ENCODE data around the gene OR10A5.
"Not testable (repeated sequence)": the region's sequence is repeated elsewhere in the genome, so short reads cannot be mapped to it uniquely, and the experiment has no call there.

OR10A5 gene, protein sequence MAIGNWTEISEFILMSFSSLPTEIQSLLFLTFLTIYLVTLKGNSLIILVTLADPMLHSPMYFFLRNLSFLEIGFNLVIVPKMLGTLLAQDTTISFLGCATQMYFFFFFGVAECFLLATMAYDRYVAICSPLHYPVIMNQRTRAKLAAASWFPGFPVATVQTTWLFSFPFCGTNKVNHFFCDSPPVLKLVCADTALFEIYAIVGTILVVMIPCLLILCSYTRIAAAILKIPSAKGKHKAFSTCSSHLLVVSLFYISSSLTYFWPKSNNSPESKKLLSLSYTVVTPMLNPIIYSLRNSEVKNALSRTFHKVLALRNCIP

GRCh38 chr11:6845383-6845782 lies at the start of gene OR10A5:
TSS of gene OR10A5 (plus strand) at chr11:6845683. CDS start at chr11:6845683, 0 bp downstream.
- H3K27ac Mint-ChIP-seq = no peak within 1 kb of the TSS
- peaks cover 23% of the 10 kb centered on the region for H3K27me3 Mint-ChIP-seq
- H3K36me3 Mint-ChIP-seq = no peaks in the 10 kb centered on the region
- H3K4me3 Mint-ChIP-seq = no peak within 1 kb of the TSS
- H3K9me3 Mint-ChIP-seq = no peaks in the 10 kb centered on the region
- H3K4me1 Mint-ChIP-seq = no peaks in the 10 kb centered on the region

DNA sequence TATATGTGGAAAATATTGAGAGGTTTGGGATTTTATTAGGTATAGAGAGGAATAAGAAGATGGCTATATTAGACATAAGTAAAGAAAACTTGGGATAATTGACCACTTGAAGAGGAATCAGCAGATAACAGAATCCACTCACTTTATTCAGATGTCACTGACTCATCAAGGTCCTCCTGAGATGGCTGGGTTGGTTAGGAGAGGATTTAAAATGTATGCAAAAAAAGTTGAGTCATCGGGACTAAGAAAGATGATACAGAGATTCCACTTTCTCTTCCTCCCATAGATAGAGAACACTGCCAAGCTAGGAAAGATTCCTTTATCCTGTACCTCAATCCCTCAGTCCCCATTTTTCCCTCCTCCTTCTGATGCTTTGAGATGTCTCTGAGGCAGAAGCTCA lies 46.1 kb upstream of the OR10A5 start, which contains the start of gene OR6A2:
Gene OR6A2, minus strand, starts transcription at position 288 of the 400 bp plus-strand sequence. CDS start 3,981 bp downstream, outside the sequence.
- Mint-ChIP-seq H3K9me3 (peaks cover 16% of the 10 kb centered on the region), H3K4me3 (no peak within 1 kb of the TSS), H3K4me1 (no peaks in the 10 kb centered on the region), H3K36me3 (peaks cover 3% of the 10 kb centered on the region), H3K27me3 (peaks cover 5% of the 10 kb centered on the region), H3K27ac (no peak within 1 kb of the TSS)

DNA sequence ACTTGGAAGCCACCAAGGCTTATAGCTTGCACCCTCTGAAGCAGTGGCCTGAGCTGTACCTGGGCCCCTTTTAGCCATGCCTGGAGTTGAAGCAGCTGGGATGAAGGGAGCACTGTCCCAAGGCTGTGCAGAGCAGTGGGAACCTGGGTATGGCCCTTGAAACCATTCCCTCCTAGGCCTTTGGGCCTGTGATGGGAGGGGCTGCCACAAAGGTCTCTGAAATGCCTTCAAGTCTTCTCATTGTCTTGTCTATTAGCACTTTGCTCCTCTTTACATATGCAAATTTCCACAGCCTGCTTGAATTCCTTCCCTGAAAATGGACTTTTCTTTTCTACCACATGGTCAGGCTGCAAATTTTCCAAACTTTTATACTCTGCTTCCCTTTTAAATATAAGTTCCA lies 44.4 kb upstream of the OR10A5 start:
- not testable (repeated sequence) for H3K27me3 Mint-ChIP-seq, H3K36me3 Mint-ChIP-seq, H3K4me1 Mint-ChIP-seq, H3K4me3 Mint-ChIP-seq, H3K27ac Mint-ChIP-seq
- H3K9me3 Mint-ChIP-seq = peaks cover 16% of the 10 kb centered on the region

DNA sequence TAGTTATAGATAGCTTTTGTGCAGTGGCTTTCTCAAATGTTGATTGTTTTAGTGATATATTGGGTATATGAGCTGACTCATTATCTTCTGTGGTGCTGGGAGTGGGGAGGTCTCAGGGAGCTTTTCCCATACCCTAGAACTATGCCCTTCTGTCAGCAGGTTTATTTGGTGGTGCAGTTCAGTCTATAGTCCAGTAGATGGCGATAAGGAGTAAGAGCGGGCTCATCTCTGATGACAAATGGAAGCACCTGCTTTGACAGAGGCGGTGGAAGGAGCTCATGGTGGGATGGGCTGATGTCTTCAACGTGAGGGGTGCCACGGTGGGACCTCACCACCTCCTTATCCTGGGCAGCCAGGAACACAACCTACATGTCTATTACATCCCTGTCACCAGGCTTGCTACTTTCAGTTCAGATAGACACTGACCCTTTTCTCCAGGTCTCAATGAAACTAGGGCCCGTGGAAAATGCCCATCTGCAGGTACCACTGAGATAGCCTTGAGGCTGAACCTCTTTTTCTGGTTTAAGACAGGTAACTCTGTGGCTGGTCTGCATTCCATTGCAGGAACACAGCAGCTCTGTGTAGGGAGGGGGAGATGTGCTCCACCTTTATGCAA lies 33.0 kb upstream of the OR10A5 start:
- Mint-ChIP-seq H3K36me3 (no peaks in the 10 kb centered on the region), H3K4me1 (no peaks in the 10 kb centered on the region)

GRCh38 chr11:6813656-6814055 lies 31.8 kb upstream of the OR10A5 start:
- no peaks in the 10 kb centered on the region for H3K4me1 Mint-ChIP-seq
- H3K27ac Mint-ChIP-seq = no peak overlapping the region
- H3K36me3 Mint-ChIP-seq = no peaks in the 10 kb centered on the region
- peaks cover 25% of the 10 kb centered on the region for H3K27me3 Mint-ChIP-seq
- no peak overlapping the region for H3K4me3 Mint-ChIP-seq
- H3K9me3 Mint-ChIP-seq = no peaks in the 10 kb centered on the region

More for the DNA sequence above, 33.0 kb upstream of the OR10A5 start:
- H3K27ac Mint-ChIP-seq = no peak overlapping the region
- no peaks in the 10 kb centered on the region for H3K9me3 Mint-ChIP-seq
- peaks cover 28% of the 10 kb centered on the region for H3K27me3 Mint-ChIP-seq
- no peak overlapping the region for H3K4me3 Mint-ChIP-seq

- Mint-ChIP-seq H3K27ac (no peak overlapping the region), H3K4me3 (no peak overlapping the region), H3K9me3 (no peaks in the 10 kb centered on the region), H3K4me1 (no peaks in the 10 kb centered on the region), H3K36me3 (no peaks in the 10 kb centered on the region), H3K27me3 (peaks cover 17% of the 10 kb centered on the region)
These were observed 27.8 kb upstream of the OR10A5 start for GRCh38 chr11:6817694-6818093.

- H3K9me3 Mint-ChIP-seq = no peaks in the 10 kb centered on the region
- H3K4me1 Mint-ChIP-seq = no peaks in the 10 kb centered on the region
- no peaks in the 10 kb centered on the region for H3K36me3 Mint-ChIP-seq
- H3K4me3 Mint-ChIP-seq = no peak overlapping the region
- no peak overlapping the region for H3K27ac Mint-ChIP-seq
- peaks cover 15% of the 10 kb centered on the region for H3K27me3 Mint-ChIP-seq
These were observed 26.5 kb upstream of the OR10A5 start for GRCh38 chr11:6818967-6819366.

- Mint-ChIP-seq H3K36me3 (no peaks in the 10 kb centered on the region), H3K4me3 (no peak overlapping the region), H3K27ac (no peak overlapping the region), H3K27me3 (peaks cover 14% of the 10 kb centered on the region), H3K9me3 (no peaks in the 10 kb centered on the region), H3K4me1 (no peaks in the 10 kb centered on the region)
These were observed 21.2 kb upstream of the OR10A5 start for GRCh38 chr11:6824136-6824823.

DNA sequence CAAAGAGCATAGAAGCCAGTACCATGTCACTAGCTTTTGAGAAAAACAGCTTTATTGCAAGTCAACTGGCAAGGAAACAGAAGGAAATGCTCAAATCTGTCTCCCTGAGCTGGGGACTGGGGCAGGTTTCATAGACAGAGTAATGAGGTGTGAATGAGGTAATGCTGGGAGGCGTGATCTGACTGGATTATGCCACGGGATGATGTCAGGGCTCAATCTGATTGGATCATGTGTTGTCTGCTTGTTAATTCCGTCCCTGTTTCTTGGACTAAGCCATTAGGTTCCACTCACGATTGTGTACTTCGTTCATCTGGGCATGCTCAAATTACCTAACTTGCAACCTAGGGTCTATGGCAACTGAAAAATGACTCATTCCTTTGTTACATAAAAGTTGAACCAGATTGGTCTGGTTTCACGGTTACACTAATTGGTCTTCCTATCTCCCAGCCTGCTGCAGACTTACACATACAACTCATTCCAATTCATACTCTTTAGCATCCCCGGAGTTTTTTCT lies 20.2 kb upstream of the OR10A5 start:
- Mint-ChIP-seq H3K27ac (no peak overlapping the region), H3K4me1 (no peaks in the 10 kb centered on the region), H3K36me3 (no peaks in the 10 kb centered on the region), H3K4me3 (no peak overlapping the region), H3K9me3 (no peaks in the 10 kb centered on the region), H3K27me3 (peaks cover 9% of the 10 kb centered on the region)

DNA sequence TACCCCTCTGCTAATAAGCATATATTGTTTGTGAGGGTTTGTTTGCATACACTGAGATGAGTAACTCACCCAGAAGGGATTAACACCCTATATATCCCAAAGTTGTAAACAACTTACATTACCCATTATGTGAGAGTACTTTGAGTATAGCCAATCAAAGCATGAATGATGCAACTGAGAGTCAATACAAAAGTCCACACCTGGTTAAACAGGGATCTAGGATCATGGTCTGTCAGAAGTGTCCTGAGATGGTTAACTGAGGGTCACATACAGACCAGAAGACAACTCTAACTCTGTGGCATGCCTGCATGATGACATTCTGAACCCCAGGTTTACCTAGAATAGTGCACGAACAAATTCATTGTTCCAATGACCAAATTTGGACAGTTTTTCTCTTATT lies 17.4 kb upstream of the OR10A5 start:
- Mint-ChIP-seq H3K4me1 (no peaks in the 10 kb centered on the region), H3K27ac (no peak overlapping the region), H3K27me3 (peaks cover 5% of the 10 kb centered on the region), H3K36me3 (no peaks in the 10 kb centered on the region), H3K9me3 (no peaks in the 10 kb centered on the region), H3K4me3 (no peak overlapping the region)

DNA sequence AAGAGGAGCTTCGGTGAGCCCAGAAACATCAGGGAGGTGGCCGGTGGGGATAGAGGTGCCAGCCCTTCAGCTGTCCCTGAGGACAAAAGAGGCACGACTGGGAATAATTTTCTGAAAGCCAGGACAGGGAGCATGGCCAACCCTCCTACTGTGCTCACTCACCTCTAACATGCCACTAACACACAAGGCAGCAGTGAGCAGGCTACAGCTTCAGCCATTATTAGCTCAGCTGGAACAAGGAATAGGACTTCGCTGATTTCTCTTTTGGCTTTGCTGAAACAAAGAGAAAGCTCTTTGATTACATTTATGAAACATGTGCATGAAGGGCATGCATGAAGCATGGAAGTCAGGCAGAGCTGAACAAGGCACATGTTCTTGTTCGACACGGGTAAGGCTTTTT lies 12.1 kb upstream of the OR10A5 start:
- Mint-ChIP-seq H3K4me1 (no peaks in the 10 kb centered on the region), H3K27ac (no peak overlapping the region), H3K27me3 (peaks cover 6% of the 10 kb centered on the region), H3K4me3 (no peak overlapping the region), H3K9me3 (no peaks in the 10 kb centered on the region), H3K36me3 (no peaks in the 10 kb centered on the region)

DNA sequence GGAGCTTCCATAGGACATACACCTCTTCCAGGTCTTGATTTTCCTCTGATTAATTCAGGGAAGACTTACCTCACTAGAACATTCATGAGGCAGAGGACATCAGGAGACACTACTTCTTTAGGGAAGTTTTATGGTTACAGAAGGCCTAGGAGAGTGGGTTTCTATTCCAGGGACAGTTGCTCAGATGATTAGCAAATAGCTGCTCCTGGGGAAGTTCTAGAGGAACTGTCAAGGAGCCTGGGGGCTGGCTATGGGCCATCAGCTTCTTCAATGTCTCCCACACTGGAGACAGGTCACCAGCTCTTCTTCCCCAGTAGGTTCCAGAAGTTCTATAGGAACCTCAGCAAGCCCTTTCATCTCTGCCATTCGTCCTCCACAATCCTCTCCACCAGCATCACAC lies 11.5 kb upstream of the OR10A5 start:
- no peaks in the 10 kb centered on the region for H3K4me1 Mint-ChIP-seq
- H3K4me3 Mint-ChIP-seq = no peak overlapping the region
- peaks cover 2% of the 10 kb centered on the region for H3K27me3 Mint-ChIP-seq
- H3K27ac Mint-ChIP-seq = no peak overlapping the region
- no peaks in the 10 kb centered on the region for H3K9me3 Mint-ChIP-seq
- H3K36me3 Mint-ChIP-seq = no peaks in the 10 kb centered on the region

DNA sequence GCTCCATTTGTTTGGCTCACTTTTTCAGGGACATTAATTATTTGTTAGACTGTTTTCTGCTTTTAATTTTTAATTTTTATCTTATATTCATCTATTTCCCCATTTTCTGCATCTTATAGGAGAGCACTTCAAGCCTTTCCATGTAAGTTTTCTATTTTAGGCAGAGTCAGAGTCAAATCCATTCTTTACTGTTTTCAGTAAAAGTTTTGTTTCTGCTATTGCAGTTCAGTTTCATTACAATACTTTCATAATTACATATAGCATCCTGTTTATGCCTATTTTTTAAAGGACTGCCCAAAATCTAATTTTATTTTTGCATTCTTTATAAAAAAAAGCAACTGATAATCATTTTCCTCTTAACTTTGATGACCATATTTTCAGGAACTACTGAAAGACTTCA lies 3.8 kb upstream of the OR10A5 start:
- H3K27ac Mint-ChIP-seq = no peak overlapping the region

GRCh38 chr11:6843670-6844069 lies 1.8 kb upstream of the OR10A5 start:
- Mint-ChIP-seq H3K4me1 (no peaks in the 10 kb centered on the region), H3K4me3 (no peak overlapping the region), H3K36me3 (no peaks in the 10 kb centered on the region), H3K27ac (no peak overlapping the region), H3K27me3 (peaks cover 24% of the 10 kb centered on the region), H3K9me3 (no peaks in the 10 kb centered on the region)

More for the DNA sequence above, 3.8 kb upstream of the OR10A5 start:
- Mint-ChIP-seq H3K4me1 (no peaks in the 10 kb centered on the region), H3K9me3 (no peaks in the 10 kb centered on the region), H3K36me3 (no peaks in the 10 kb centered on the region), H3K27me3 (peaks cover 19% of the 10 kb centered on the region), H3K4me3 (no peak overlapping the region)

GRCh38 chr11:6844356-6844755 lies 1.1 kb upstream of the OR10A5 start:
- no peak overlapping the region for H3K27ac Mint-ChIP-seq
- H3K36me3 Mint-ChIP-seq = no peaks in the 10 kb centered on the region
- no peaks in the 10 kb centered on the region for H3K4me1 Mint-ChIP-seq
- peaks cover 25% of the 10 kb centered on the region for H3K27me3 Mint-ChIP-seq
- H3K4me3 Mint-ChIP-seq = no peak overlapping the region
- no peaks in the 10 kb centered on the region for H3K9me3 Mint-ChIP-seq

DNA sequence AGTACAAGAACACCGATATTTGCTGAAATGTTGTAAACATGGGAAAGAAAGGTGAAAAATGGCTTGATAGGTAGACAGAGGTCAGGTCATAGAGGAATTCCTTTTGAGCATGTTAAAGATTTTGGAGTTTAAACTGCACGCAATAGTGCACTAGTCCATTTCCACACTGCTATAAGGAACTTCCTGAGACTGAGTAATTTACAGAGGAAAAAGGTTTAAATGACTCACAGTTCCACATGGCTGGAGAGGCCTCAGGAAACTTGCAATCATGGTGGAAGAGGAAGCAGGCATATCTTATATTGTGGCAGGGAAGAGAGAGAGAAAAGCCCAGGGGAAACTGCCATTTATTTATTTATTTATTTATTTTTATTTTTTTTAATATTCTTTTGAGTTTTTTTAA lies 5.0 kb downstream of the OR10A5 start:
- Mint-ChIP-seq H3K9me3 (peaks cover 9% of the 10 kb centered on the region), H3K36me3 (peaks cover 2% of the 10 kb centered on the region), H3K27ac (no peak overlapping the region), H3K4me1 (no peaks in the 10 kb centered on the region), H3K27me3 (peaks cover 8% of the 10 kb centered on the region), H3K4me3 (no peak overlapping the region)
